OCI-LY3 (cell line): ENCODE data around the gene PTPRN2.

Source experiments
- CTCF ChIP-seq: fragments of 200-600, 300-600 bp; sonication (generic); IDR thresholded peaks from 2 replicates; pipeline ENCODE4 v1.5.1; 2014; ENCODE audit warnings: antibody characterized with exemption, low read length, low read depth
- EZH2phosphoT487 ChIP-seq: fragments of 200-600 bp; shearing (Covaris generic); IDR thresholded peaks from 2 replicates; pipeline ENCODE4 v1.6.1; 2018; ENCODE audit warnings: antibody characterized with exemption, mixed run types, low read depth

GRCh38 chr7:158120716-158121115 is 466.9 kb downstream of the PTPRN2 start:
- TF ChIP-seq CTCF = no peak
- TF ChIP-seq EZH2phosphoT487 = no peak
